HG02588 (cell line): ENCODE data around the gene CENPE.

Experiments
- ATAC-seq: cut with Tn5 transposase; IDR thresholded peaks from one replicate; pipeline ENCODE4 v1.9.1; 2021; ENCODE audit warnings: mild to moderate bottlenecking, moderate library complexity; ENCODE audit not compliant: unreplicated experiment

Gene CENPE

DNA sequence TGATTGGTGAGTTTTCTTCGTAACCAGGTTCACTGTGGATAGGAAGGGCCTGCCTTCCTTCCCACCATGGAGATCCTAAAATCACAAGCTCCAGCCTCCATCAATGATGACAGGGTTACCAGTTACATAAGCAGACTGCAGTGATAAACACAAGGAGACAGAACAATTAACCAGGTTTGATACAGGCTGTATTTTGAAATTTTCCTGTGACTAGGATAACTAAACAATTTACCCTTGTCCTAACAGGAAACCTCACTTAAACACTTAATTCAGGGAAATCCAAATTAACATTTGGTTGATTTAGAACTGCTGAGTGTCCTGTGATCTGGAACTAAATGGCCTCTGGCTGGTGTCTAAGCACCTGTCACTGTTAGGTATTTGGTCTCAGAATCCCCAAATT lies 118.5 kb downstream of the CENPE start:
- ATAC-seq, result no peak

DNA sequence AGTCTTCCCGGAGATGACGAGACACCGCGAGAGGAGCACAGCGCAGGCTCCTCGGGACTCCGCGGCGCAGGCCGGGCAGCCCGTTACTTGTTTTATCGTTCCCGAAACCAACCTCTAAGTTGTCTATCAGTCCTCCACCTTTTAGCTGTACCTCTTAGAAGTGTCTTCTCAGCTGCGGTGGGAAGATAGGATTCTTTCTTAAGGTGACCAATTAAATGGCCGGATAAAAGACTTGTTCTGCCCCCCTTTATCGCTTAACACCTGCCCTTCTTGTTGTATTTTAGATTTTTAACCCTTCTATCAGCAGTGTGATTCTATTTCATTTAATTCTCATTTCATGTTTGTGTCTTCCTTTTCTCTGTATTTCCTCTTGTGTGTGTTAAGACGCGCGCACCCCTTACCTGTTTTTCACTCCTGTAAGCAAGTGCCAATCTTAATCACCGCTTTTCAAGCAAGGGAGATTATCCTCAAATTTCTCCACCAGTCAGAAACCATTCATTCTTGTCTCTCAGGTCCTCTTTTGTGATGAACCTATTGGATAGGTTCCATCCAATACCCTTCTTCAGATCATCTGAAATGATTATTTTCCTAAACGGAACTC lies 121.3 kb downstream of the CENPE start, which contains the start of gene SLC9B2:
TSS of gene SLC9B2 (minus strand) at position 15 of the 601 bp plus-strand sequence. CDS start 9,211 bp downstream, outside the sequence.
- peak; percentile 48 for ATAC-seq

DNA sequence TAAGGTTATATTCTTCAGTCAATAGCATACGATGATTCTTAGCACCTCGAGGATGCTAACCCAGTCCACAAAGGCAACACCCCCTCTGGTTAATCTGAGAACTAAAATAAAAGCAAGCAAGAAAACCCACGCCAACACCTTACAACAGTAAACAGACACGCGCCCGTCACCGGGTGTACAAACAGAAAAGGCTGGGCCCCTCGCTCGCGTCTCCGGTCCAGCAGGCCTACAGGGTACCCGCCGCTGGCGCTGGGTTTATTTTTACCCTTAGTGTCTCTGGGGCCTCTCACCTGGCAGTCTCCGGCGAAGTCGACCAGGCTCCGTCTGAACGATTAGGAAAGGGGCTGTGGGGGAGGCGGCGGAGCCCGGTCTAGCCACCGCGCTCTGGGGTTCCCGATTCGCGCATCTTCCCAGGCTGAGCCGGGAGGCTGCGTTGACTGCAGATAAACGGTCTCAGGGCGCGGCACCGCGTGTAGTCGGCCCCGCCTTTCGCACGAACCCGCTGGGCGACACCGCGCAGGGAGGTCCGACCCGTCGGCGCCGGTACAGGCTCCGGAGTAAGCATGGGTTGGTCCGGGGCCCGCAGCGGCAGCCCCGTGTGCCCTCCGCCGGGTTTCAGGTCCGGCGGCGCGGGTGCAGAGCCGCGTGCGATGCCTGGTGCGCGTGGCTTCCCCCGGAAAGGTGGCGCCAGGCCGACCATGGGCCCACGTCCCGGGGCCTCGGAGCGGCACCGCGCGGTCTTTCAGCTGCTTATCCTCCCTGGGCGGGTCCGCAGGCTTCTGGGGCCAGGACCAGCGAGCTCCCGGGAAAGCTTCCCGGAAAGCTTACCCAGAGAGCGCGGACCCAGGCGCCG lies 122.0 kb downstream of the CENPE start:
- ATAC-seq, result peak; percentile 55

DNA sequence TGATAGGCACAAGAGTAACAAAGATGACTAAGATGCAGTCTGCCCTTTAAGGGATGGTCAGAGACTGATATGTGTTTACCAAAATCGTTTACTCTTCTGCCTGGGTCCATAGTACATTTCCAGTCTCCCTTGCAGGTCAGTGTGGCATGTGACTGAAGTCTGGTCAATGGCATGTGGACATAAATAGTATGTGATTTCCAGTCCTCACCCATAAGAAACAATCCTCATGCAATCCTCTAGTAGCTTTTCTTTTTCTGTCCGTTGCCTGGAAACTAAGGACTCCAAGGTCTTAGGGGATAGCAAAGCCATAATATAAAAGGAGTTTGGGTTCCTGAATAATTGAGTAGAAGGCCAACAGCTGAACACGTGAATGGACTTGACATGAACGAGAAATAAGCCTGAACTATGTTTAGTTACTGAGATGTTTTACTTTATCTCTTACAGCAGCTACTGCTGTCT lies 122.7 kb downstream of the CENPE start:
- no peak for ATAC-seq

DNA sequence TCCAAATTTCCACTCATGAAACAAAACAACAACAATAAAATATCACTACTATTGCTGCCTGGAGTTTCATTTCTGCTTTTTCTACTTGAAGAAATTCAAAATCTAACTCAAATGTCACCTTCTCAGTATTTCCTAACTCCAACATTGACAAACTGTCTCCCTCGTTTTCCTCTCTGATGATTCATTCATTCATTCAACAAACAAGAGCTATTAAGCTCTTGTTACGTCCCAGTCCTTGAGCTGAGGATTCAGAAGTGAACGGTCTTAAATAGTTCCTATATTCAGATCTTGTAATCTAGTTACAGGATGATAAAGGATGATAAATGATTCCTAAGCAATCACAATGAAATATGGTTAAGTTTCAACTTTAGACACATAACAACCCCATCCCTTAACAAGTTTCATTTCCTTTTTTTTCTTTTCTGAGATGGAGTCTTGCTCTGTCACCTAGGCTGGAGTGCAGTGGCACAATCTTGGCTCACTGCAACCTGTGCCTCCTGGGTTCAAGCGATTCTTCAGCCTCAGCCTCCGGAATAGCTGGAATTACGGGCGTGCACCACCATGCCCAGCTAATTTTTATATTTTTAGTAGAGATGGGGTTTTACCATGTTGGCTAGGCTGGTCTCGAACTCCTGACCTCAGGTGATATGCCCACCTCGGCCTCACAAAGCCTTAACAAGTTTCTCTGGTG lies 123.3 kb downstream of the CENPE start:
- ATAC-seq, result peak; percentile 29

DNA sequence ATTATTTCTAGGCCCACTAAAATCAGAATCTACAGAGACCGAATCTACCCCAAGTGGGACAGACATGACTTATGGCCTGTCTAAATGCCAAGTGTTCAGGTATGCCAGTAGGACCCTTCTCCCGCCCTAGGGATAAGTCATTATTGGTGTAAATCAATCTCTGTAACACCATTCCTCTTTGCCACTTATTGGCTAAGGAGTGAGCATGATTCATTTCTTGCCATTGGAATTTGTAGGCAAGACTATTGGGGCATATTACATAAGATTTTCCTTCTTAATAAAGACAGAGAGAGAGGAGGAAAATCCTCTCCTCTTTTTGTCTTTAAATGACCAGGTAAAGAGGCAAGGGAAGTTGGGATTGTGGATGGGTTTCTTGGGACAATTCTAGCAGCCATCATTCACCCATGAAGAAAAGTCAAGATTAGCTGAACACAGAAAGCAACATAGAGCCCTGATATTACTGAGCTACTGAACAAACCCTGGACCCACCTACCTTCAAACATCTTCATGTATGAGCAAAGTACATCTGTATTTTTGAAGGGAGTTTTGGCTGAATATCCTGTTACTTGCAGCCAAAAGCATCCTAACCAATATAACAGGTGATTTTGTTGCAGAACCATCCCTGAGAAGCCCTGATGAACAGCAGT lies 124.2 kb downstream of the CENPE start:
- ATAC-seq, result no peak

DNA sequence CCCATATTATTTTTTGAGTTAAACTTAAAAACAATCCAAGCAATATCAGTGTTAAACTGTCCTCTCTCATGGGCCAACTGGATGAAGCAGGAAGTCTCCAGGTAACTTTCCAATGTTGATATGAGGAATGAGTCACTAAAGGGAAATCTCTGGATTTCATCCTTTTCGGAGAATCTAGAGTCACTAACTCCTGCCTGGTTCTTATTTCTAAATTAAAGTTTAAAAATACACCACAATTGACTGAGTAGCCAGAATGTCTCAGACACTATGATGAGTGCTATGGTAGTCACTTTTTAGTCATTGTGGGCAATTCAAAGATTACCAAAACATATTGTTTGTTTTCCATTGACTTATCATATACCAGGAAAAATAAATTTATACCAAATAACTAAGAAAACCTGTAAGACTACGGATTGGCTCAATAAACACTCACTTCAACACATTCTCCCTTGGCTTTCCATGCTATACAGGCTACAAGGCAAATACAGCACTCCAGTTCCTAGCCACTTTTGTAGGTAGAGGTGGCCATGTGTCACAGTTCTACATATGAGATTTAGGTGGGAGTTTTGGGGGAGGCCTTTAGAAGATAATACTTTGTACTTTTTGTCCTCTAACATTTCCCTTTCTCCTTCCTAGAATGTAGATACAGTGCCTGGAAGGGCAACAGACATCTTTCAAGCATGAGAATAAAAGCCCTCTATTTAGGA lies 130.1 kb downstream of the CENPE start:
- ATAC-seq, result no peak

DNA sequence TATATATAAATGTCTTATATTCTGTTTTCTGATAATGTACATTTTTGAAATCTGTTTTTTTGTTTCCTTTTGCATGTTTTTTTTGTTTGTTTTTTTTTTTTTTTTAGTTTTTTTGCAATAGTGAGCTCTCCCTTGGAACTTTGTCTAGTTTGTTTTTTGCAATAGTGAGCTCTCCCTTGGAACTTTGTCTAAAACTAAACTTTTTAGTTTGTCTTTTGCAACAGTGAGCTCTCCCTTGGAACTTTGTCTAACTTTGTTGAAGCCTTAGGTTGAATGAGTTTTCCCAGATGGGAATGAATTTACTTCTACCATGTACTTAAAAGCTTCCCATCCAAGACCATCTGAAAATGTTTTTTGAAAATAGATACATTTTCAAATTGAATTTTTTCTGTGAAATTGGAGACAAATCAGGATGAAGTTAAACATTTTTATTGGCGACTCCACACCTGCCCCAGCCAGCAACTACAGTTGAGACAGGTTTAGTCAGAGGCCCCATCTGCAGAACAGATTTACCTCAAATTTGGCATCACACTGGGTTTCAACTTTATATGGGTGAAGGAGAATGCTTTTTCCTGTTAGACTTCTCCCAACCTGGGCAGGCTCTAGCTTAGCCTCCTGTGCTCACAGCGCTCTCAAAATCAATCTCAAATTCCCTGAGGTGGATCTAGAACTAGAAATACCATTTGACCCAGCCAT lies 137.5 kb downstream of the CENPE start:
- no peak for ATAC-seq
